ENCODE data around the gene IL20. TPM values are rescaled to one million over a fixed set of nuclear protein-coding genes. Genes with fewer than 3 reads are reported as not detected.

IL20 gene
- total RNA-seq, 1 experiment from 2014 or later: not detected

DNA sequence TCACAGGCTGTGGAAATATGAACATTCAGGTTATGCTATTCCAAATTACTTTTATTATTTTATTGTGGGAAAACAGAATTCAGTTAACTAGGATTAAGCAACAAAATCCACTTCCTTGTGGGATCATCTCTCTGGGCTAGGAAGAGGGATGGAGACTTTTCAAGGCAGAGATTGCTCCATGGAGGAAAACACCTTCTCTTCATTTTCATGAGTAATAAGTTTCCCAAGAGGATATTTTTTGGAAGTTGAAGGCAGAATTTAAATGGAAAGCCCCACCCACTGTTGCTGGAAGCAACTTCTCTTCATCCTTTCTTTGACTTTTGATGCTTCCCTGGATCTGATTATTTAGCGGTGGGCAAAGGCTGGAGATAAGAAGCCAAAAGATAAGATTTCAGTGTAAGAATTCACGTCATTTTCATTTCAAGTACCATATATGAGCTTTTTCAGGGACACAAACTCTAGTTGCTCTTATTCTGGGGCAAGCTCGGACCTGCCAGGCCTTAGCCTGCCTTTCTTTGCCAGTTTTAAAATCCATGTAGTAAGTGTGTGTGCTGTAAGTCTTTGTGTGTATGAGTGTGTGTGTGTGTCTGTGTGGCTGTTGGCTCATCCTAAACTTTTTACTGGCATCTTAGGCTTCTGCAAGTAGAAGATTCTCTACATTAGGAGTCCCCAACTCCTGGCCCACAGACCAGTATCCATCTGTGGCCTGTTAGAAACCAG, 20.1 kb downstream of the IL20 start:
- Histone ChIP-seq H3K36me3 (ENCODE audit: control insufficient read depth, insufficient read depth, low read length) (no peaks in the 10 kb centered on the region), H3K27me3 (ENCODE audit: control insufficient read depth, insufficient read depth, low read length) (peaks cover 9% of the 10 kb centered on the region; the same call in 1 of the 2 replicates), H3K4me3 (ENCODE audit: low read depth in 2 of 2, low read length in 2 of 2) (no peak overlapping the region), H3K4me1 (ENCODE audit: control insufficient read depth, insufficient read depth, low read length) (no peaks in the 10 kb centered on the region), H3K27ac (ENCODE audit: low read length) (no peak overlapping the region), H3K9me3 (ENCODE audit: control insufficient read depth, insufficient read depth, low read depth, low read length) (no peaks in the 10 kb centered on the region)
- BruUV-seq (replicated peaks): no TSS peak
- no peak for TF ChIP-seq SIN3A (IDR thresholded peaks at IDR 0.05; ENCODE audit: borderline replicate concordance, insufficient read depth, low read depth, low read length)
- ATAC-seq (no peak), DNase-seq (ENCODE audit: low read depth, low spot score) (no peak)
- intact Hi-C loops (cut with micrococcal nuclease; ENCODE audit: unreplicated experiment): no loop called here
- in situ Hi-C loops (cut with HindIII; ENCODE audit: low pct_unique_long_range_greater_than_20kb, low sequenced_read_pairs): no loop called here
- ChIA-PET POLR2A (no interaction called here), CTCF (no interaction called here)

DNA sequence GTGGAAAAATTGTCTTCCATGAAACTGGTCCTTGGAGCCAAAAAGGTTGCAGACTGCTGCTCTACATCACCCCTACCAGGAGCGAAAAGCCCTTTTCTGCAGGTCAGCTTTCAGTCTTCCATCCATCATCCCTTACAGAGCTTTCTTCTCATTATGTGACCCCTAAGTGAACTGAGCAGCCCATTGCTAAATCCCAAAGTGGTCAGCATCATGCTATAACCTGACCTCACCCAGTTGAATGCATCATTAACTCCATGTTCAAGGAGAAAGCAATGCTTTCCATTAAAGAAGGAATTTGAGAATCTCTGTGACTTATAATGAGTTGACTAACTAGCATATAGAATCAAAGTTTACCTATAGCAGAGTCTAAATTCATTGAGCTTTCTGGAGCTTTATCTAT, 21.4 kb downstream of the IL20 start:
- BruUV-seq (replicated peaks): no TSS peak
- Histone ChIP-seq H3K4me1 (ENCODE audit: control insufficient read depth, insufficient read depth, low read length) (no peaks in the 10 kb centered on the region), H3K9me3 (ENCODE audit: control insufficient read depth, insufficient read depth, low read depth, low read length) (no peaks in the 10 kb centered on the region), H3K4me3 (ENCODE audit: low read depth in 2 of 2, low read length in 2 of 2) (no peak overlapping the region), H3K27me3 (ENCODE audit: control insufficient read depth, insufficient read depth, low read length) (peaks cover 17% of the 10 kb centered on the region), H3K27ac (ENCODE audit: low read length) (no peak overlapping the region), H3K36me3 (ENCODE audit: control insufficient read depth, insufficient read depth, low read length) (no peaks in the 10 kb centered on the region)
- intact Hi-C loops (cut with micrococcal nuclease; ENCODE audit: unreplicated experiment): no loop called here
- ChIA-PET POLR2A (no interaction called here), CTCF (no interaction called here)
- in situ Hi-C loops (cut with HindIII; ENCODE audit: low pct_unique_long_range_greater_than_20kb, low sequenced_read_pairs): no loop called here
- TF ChIP-seq, protein P1, sequence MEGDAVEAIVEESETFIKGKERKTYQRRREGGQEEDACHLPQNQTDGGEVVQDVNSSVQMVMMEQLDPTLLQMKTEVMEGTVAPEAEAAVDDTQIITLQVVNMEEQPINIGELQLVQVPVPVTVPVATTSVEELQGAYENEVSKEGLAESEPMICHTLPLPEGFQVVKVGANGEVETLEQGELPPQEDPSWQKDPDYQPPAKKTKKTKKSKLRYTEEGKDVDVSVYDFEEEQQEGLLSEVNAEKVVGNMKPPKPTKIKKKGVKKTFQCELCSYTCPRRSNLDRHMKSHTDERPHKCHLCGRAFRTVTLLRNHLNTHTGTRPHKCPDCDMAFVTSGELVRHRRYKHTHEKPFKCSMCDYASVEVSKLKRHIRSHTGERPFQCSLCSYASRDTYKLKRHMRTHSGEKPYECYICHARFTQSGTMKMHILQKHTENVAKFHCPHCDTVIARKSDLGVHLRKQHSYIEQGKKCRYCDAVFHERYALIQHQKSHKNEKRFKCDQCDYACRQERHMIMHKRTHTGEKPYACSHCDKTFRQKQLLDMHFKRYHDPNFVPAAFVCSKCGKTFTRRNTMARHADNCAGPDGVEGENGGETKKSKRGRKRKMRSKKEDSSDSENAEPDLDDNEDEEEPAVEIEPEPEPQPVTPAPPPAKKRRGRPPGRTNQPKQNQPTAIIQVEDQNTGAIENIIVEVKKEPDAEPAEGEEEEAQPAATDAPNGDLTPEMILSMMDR (IDR thresholded peaks at IDR 0.05): no peak
- no peak for TF ChIP-seq POLR2AphosphoS5 (IDR thresholded peaks at IDR 0.05; ENCODE audit: low read depth, low read length)
- no peak for TF ChIP-seq SIN3A (IDR thresholded peaks at IDR 0.05; ENCODE audit: borderline replicate concordance, insufficient read depth, low read depth, low read length)
- TF ChIP-seq, protein P2, sequence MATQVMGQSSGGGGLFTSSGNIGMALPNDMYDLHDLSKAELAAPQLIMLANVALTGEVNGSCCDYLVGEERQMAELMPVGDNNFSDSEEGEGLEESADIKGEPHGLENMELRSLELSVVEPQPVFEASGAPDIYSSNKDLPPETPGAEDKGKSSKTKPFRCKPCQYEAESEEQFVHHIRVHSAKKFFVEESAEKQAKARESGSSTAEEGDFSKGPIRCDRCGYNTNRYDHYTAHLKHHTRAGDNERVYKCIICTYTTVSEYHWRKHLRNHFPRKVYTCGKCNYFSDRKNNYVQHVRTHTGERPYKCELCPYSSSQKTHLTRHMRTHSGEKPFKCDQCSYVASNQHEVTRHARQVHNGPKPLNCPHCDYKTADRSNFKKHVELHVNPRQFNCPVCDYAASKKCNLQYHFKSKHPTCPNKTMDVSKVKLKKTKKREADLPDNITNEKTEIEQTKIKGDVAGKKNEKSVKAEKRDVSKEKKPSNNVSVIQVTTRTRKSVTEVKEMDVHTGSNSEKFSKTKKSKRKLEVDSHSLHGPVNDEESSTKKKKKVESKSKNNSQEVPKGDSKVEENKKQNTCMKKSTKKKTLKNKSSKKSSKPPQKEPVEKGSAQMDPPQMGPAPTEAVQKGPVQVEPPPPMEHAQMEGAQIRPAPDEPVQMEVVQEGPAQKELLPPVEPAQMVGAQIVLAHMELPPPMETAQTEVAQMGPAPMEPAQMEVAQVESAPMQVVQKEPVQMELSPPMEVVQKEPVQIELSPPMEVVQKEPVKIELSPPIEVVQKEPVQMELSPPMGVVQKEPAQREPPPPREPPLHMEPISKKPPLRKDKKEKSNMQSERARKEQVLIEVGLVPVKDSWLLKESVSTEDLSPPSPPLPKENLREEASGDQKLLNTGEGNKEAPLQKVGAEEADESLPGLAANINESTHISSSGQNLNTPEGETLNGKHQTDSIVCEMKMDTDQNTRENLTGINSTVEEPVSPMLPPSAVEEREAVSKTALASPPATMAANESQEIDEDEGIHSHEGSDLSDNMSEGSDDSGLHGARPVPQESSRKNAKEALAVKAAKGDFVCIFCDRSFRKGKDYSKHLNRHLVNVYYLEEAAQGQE (IDR thresholded peaks at IDR 0.05; ENCODE audit: insufficient read depth in 1 of 2, low read depth in 2 of 2, low read length in 1 of 2): no peak
- no peak for TF ChIP-seq TCF7L2 (IDR thresholded peaks at IDR 0.05; ENCODE audit: low read depth, low read length)
- DNase-seq (ENCODE audit: low read depth, low spot score) (no peak), ATAC-seq (no peak)

DNA sequence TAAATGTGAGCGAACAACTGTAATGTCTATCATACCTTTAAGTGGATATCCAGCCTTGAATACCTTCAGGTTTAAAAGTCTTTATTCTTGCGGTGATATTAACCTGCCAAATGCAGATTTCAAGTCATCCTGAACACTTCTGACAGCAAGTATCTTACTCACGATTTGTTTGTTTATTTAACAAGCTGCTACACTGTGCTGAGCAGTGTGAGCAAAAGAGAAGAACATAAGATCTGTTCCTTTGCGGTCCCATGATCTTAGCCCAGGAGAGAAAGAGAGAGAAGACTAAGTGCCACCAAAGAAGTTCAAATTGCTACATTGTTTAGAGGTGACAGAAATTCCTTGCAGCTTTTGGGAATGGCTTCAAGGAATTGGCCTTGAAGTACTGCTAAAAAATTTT, 22.3 kb downstream of the IL20 start:
- no peaks in the 10 kb centered on the region for H3K9me3 ChIP-seq (ENCODE audit: control insufficient read depth, insufficient read depth, low read depth, low read length)
- TF ChIP-seq, protein P2 (IDR thresholded peaks at IDR 0.05; ENCODE audit: insufficient read depth in 1 of 2, low read depth in 2 of 2, low read length in 1 of 2): no peak
- TF ChIP-seq TCF7L2 (IDR thresholded peaks at IDR 0.05; ENCODE audit: low read depth, low read length) (no peak), SIN3A (IDR thresholded peaks at IDR 0.05; ENCODE audit: borderline replicate concordance, insufficient read depth, low read depth, low read length) (no peak), POLR2AphosphoS5 (IDR thresholded peaks at IDR 0.05; ENCODE audit: low read depth, low read length) (no peak)
- TF ChIP-seq, protein P1 (IDR thresholded peaks at IDR 0.05): no peak
- BruUV-seq (replicated peaks): no TSS peak
- H3K4me1 ChIP-seq (ENCODE audit: control insufficient read depth, insufficient read depth, low read length): no peaks in the 10 kb centered on the region
- peaks cover 18% of the 10 kb centered on the region for H3K27me3 ChIP-seq (ENCODE audit: control insufficient read depth, insufficient read depth, low read length)
- intact Hi-C loops (cut with micrococcal nuclease; ENCODE audit: unreplicated experiment): no loop called here
- H3K36me3 ChIP-seq (ENCODE audit: control insufficient read depth, insufficient read depth, low read length): no peaks in the 10 kb centered on the region
- H3K27ac ChIP-seq (ENCODE audit: low read length): no peak overlapping the region
- POLR2A ChIA-PET: no interaction called here
- H3K4me3 ChIP-seq (ENCODE audit: low read depth in 2 of 2, low read length in 2 of 2): no peak overlapping the region
- ATAC-seq: no peak
- in situ Hi-C loops (cut with HindIII; ENCODE audit: low pct_unique_long_range_greater_than_20kb, low sequenced_read_pairs): no loop called here
- DNase-seq (ENCODE audit: low read depth, low spot score): no peak
- CTCF ChIA-PET: no interaction called here
